Tibial artery (tissue), 4 donors: ENCODE measurements around the gene CNN3.

Source experiments
- DNase-seq, 2 donors: peaks; one replicate each; pipeline ENCODE4 v3.0.0-alpha.2; 2019
- H3K27ac ChIP-seq, 2 donors: fragments of 200-600 bp; sonication (generic) in 1 of 2; 1 replicate in 1 of 2; 2 replicates in 1 of 2; pipeline ENCODE4 v1.5.1; 2018 to 2019; ENCODE audit warnings: mild to moderate bottlenecking in 1 of 2
- H3K27me3 ChIP-seq, 2 donors: fragments of 200-600 bp; sonication (generic) in 1 of 2; one replicate each; pipeline versions ENCODE4 v1.5.1 to v1.6.0; 2016 to 2019
- H3K36me3 ChIP-seq, 3 donors: fragments of 200-600 bp; sonication (generic) in 2 of 3; one replicate each; pipeline ENCODE4 v1.5.1; 2016 to 2019; ENCODE audit warnings: mild to moderate bottlenecking in 2 of 3
- H3K4me1 ChIP-seq, 4 donors: fragments of 200-600 bp; sonication (generic) in 2 of 4; 1 replicate in 3 of 4; 2 replicates in 1 of 4; pipeline ENCODE4 v1.5.1; 2016 to 2019
- H3K4me3 ChIP-seq, 2 donors: fragments of 200-600 bp; sonication (generic) in 1 of 2; 1 replicate in 1 of 2; 2 replicates in 1 of 2; pipeline ENCODE4 v1.5.1; 2018 to 2019; ENCODE audit warnings: mild to moderate bottlenecking in 2 of 2
- H3K9me3 ChIP-seq, 3 donors: fragments of 200-600 bp; sonication (generic) in 1 of 3; one replicate each; pipeline ENCODE4 v1.5.1; 2016 to 2019
- intact Hi-C: fragments of 100-400 bp; cut with DNase I; formaldehyde crosslinking; loops from one replicate; pipeline ENCODE4 v1.15.0; 2023; ENCODE audit warnings: low total_unique reads
- TF ChIP-seq, protein P1 (sequence below), 2 experiments: fragments of 200-600 bp in 1 of 2; fragments of 450-650 bp in 1 of 2; IDR thresholded peaks; one replicate each; pipeline ENCODE4 v1.5.1; 2017 to 2019; ENCODE audit warnings: antibody characterized with exemption in 2 of 2, mild to moderate bottlenecking in 1 of 2, moderate library complexity in 1 of 2

The CNN3 gene

DNA sequence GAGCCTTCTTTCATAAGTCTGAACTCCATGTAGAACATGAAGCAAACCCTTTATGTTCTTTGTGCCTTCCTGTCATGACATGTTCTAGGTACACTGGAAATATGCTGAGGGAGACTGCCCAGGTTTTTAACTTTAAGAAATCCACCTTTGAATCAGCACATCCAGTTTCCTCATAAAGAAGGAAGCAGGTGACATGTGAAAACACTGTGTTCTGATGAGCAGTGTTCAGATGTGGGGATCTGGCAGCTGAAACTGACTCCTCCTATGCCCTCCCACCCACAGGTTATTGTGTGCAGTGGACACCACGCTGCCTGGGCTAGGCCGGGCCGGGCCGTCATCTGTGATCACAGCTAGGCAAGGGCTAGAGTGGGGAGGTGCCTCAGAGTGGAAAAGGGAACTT is 51.1 kb downstream of the CNN3 start:
- TF ChIP-seq, protein P1, sequence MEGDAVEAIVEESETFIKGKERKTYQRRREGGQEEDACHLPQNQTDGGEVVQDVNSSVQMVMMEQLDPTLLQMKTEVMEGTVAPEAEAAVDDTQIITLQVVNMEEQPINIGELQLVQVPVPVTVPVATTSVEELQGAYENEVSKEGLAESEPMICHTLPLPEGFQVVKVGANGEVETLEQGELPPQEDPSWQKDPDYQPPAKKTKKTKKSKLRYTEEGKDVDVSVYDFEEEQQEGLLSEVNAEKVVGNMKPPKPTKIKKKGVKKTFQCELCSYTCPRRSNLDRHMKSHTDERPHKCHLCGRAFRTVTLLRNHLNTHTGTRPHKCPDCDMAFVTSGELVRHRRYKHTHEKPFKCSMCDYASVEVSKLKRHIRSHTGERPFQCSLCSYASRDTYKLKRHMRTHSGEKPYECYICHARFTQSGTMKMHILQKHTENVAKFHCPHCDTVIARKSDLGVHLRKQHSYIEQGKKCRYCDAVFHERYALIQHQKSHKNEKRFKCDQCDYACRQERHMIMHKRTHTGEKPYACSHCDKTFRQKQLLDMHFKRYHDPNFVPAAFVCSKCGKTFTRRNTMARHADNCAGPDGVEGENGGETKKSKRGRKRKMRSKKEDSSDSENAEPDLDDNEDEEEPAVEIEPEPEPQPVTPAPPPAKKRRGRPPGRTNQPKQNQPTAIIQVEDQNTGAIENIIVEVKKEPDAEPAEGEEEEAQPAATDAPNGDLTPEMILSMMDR (IDR thresholded peaks at IDR 0.05) = no peak
- H3K9me3 ChIP-seq = no peaks in the 10 kb centered on the region

DNA sequence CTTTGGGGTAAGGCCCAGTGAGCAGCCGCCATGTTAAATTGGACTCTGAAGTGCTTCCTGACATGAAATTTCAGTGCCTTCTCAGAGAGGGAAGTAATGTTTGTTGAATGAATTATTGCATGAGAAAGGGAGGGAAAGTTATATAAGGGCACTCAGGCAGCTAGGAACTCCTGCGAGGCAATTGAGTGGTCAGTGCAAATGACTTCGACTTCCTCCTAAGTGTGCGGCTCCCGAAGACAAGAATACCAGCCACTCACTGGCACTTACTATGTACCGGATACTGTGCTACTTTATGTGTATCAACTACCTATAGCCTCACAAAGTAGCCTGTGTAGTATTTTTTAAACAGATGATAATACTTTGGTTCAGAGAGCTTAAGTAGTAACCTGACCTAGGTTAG is 52.5 kb downstream of the CNN3 start:
- TF ChIP-seq, protein P1 (IDR thresholded peaks at IDR 0.05) = no peak
- Histone ChIP-seq H3K4me1 (no peaks in the 10 kb centered on the region), H3K27ac (no peak overlapping the region), H3K36me3 (no peaks in the 10 kb centered on the region), H3K9me3 (no peaks in the 10 kb centered on the region), H3K4me3 (no peak overlapping the region), H3K27me3 (no peaks in the 10 kb centered on the region)
- intact Hi-C loops = no loop called here
- no peak for DNase-seq

More for the DNA sequence above, 51.1 kb downstream of the CNN3 start:
- H3K4me1 ChIP-seq = no peaks in the 10 kb centered on the region
- no peaks in the 10 kb centered on the region for H3K27me3 ChIP-seq
- H3K4me3 ChIP-seq = no peak overlapping the region
- no peak for DNase-seq
- no peaks in the 10 kb centered on the region for H3K36me3 ChIP-seq
- intact Hi-C loops = no loop called here
- no peak overlapping the region for H3K27ac ChIP-seq

DNA sequence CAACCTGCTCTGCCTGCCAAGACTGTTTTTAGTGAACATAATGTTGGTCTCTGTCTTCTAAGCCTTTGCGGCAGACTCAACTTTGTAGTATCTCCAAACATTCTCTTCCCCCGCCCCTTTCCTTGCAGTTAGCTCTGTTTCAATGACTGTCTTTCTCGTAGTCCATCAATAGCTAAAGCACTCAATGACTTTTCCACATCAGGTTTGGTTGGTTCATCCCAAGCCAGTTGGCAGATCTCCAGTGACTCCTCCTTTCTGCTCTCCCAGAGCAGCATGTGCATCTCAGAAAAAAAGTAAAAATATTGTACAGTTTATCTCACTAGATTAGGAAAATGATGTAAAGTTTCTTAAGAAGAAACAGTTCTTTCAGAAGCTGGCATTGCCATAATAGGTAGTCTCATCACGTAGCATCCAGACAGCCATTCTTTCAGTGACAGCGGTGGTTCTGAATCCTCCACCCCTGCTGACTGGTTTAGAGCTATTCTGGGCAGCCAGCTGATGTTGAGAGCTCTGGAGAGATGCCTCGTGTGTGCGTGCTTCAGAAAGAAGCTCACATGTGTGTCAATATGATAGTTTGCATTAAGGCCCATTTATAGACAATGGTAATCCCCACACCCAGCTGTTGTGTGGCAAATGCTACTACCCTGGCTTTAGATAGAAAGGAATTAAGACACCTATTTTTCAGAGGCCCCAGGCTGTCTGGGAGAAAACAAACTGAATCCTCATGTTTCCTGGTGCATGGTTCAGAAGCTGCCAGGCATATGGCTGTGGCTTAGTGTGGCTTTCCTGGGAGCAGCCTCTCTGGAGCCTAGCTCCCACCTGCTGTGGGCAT is 53.2 kb downstream of the CNN3 start:
- no peak overlapping the region for H3K4me3 ChIP-seq
- intact Hi-C loops = no loop called here
- no peak overlapping the region for H3K27ac ChIP-seq
- H3K27me3 ChIP-seq = no peaks in the 10 kb centered on the region
- DNase-seq = no peak
- no peaks in the 10 kb centered on the region for H3K36me3 ChIP-seq
- H3K9me3 ChIP-seq = no peaks in the 10 kb centered on the region
- TF ChIP-seq, protein P1 (IDR thresholded peaks at IDR 0.05) = no peak
- no peaks in the 10 kb centered on the region for H3K4me1 ChIP-seq

DNA sequence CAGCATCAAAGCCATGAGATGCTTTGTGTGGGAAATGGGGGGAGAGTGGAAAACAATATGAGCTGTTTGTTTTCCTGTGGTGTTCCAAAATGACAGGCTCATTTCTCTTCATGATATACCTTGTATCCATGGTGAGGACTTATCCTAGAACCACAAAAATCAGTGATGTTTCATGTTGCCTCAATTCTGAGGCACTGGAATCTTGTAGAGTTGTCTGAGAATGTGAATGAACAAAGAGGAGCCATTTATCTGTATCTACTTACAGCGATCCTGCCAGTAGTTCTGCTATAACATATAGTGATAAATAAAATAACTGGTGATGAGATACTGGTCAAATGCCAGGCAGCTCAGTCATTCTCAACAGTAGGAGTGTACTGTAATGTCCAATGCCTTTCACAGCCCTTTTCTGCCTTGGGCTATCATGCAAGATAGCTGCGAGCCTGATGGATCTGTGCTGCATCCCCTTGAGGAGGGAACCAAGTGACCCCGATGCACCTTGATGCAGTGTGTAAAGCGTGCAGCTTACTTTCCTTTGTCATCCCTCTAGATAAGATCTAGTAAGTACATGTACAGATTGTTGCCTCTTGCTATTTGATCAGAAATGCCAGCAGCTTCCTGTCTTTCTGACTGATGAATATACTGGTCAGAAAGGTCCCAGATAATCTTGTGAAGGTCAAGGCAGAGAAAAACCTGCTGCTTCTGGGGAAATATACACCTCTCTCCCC is 54.0 kb downstream of the CNN3 start:
- DNase-seq = no peak
- Histone ChIP-seq H3K4me1 (no peaks in the 10 kb centered on the region), H3K4me3 (no peak overlapping the region), H3K9me3 (no peaks in the 10 kb centered on the region), H3K36me3 (no peaks in the 10 kb centered on the region), H3K27me3 (no peaks in the 10 kb centered on the region), H3K27ac (no peak overlapping the region)
- TF ChIP-seq, protein P1 (IDR thresholded peaks at IDR 0.05) = no peak
- intact Hi-C loops = no loop called here

DNA sequence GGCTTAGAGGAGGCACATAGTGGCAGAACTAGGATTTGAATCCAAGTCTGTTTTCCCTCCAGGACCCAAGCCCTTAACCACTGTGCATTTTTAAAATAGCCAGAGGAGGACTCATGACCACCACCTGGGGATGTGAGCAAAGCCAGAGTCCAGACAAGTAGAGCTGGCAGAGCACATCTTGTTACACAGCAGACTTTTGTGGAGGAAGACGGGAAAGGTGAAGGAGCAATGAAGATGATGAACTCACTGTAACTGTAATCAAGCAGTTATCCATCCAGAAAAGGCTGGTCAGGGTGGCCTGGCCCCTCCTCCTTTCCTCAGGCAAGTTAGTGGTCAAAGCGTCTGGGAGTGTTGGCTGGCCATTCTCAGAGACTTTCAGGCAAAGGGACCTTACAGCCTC is 55.9 kb downstream of the CNN3 start:
- Histone ChIP-seq H3K4me3 (no peak overlapping the region), H3K9me3 (no peaks in the 10 kb centered on the region), H3K36me3 (no peaks in the 10 kb centered on the region), H3K4me1 (peaks cover 0 to 16% (median 13%) of the 10 kb centered on the region in 4 donors), H3K27ac (no peak overlapping the region), H3K27me3 (no peaks in the 10 kb centered on the region)
- intact Hi-C loops = no loop called here
- no peak for DNase-seq
- TF ChIP-seq, protein P1 (IDR thresholded peaks at IDR 0.05) = no peak
